Right lobe of liver (tissue), 6 donors: ENCODE measurements around the gene ERG28. TPM values are rescaled to one million over a fixed set of nuclear protein-coding genes. Genes with fewer than 3 reads are reported as not detected.

Experiments
- ATAC-seq, 4 donors: fragments of 200-7000 bp; cut with Tn5 transposase; one replicate each; pipeline ENCODE4 v1.9.1; 2020; ENCODE audit warnings: mild to moderate bottlenecking in 4 of 4, moderate library complexity in 4 of 4
- DNase-seq, 3 donors: peaks; one replicate each; pipeline ENCODE4 v3.0.0-alpha.2; 2020
- H3K27ac ChIP-seq, 3 donors: fragments of 200-600 bp; one replicate each; pipeline ENCODE4 v1.8.0; 2022
- H3K27me3 ChIP-seq, 2 donors: fragments of 200-600 bp; one replicate each; pipeline ENCODE4 v1.8.0; 2022
- H3K36me3 ChIP-seq, 4 donors: fragments of 200-600 bp; sonication (generic) in 1 of 4; one replicate each; pipeline versions ENCODE4 v1.5.1 to v1.8.0; 2017 to 2022; ENCODE audit warnings: control low read depth in 1 of 4
- H3K4me1 ChIP-seq, 4 donors: fragments of 200-600 bp; sonication (generic) in 1 of 4; one replicate each; pipeline versions ENCODE4 v1.5.1 to v1.8.0; 2017 to 2022; ENCODE audit warnings: control low read depth in 1 of 4
- H3K4me3 ChIP-seq, 3 donors: fragments of 200-600 bp; one replicate each; pipeline ENCODE4 v1.8.0; 2022
- H3K9me3 ChIP-seq, 4 donors: fragments of 200-600 bp; sonication (generic) in 1 of 4; one replicate each; pipeline versions ENCODE4 v1.5.1 to v1.8.0; 2017 to 2022; ENCODE audit warnings: control low read depth in 1 of 4
- CTCF ChIP-seq, 4 donors: fragments of 200-600 bp in 3 of 4; fragments of 450-650 bp in 1 of 4; IDR thresholded peaks; one replicate each; pipeline versions ENCODE4 v1.5.1 to v1.8.0; 2016 to 2022; ENCODE audit warnings: antibody characterized with exemption in 4 of 4, mild to moderate bottlenecking in 2 of 4
- POLR2A ChIP-seq: fragments of 450-650 bp; IDR thresholded peaks from one replicate; pipeline ENCODE4 v1.6.1; 2017; ENCODE audit warnings: antibody characterized with exemption, mild to moderate bottlenecking
- WGBS: methylation state at CpG from one replicate; pipeline ENCODE4 v1.1.6; 2018; ENCODE audit warnings: low coverage, low lambda C conversion rate; ENCODE audit not compliant: insufficient coverage; ENCODE audit errors: missing lambda C conversion rate; 5-methylcytosine and 5-hydroxymethylcytosine counted together
- intact Hi-C, 2 donors: fragments of 100-400 bp; cut with DNase I; formaldehyde crosslinking; loops; one replicate each; pipeline versions ENCODE4 v1.11.2 to v1.14.1; 2022
- total RNA-seq, 6 experiments: library from RNA; depleted of rRNA in 2 of 6; stranded (reverse); fragments of >200 nt in 2 of 6; fragmentation: NEBNext Ultra II Directional in 3 of 6; extraction: Animal tissue kit (Norgen Biotek cat#: 25700) in 3 of 6; gene quantifications; one replicate each; pipeline versions ENCODE4 v1.1.0 to v1.2.4, GENCODE V29; 2016 to 2023
- donor health status: DM: no; HTN: yes; CAD: no.
- donor health status: DM: no; HTN: no; CAD: no.
- donor health status: DM: no; HTN: no; CAD: no.
- donor health status: DM: no; HTN: yes; CAD: no.
- donor health status: DM: no; HTN: yes; CAD: no.

Gene ERG28
- total RNA-seq, 6 experiments from 2014 or later: 7.9 to 31.5 (median 20.1) TPM

DNA sequence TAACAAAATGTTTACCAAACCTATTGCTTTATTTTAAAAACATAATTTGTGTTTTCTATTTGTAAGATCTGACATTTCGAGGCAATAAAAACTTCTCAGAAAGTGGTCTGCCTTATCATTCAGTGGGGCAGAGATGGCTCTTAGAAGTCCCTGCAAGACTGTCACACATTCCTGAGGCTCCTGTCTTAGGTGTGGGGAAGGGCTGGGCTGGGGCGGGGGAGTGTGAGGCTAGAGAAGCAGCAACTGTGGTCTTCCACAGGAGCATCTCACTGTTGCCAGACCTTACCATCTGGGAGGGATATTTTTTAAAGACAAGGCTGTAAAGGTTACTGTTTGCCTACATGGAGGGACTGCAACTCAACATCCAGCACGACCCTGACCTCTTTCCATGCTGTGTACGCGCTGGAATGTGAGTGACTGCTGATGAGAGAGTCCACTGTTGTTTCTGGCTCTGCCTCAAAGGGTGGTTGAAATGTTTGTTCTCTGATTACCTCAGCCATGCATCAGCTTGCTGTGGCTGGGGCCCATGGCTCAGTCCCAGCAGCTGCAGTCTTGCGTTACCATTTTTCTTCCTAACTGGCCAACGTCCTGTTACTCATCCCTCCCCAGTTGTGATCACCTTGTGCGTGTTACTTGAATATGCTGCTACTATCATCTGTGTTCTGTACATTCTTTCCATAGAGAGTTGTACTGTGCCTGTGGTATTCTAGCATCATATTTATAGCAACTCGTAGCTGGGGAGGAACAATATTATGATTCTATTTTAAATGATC, 12.4 kb downstream of the ERG28 start:
- 29% methylated on average over 9 of the region's 9 CpGs for WGBS
- TF ChIP-seq CTCF (IDR thresholded peaks at IDR 0.05) (no peak), POLR2A (peak; percentile 23)
- Histone ChIP-seq H3K36me3 (peaks cover 0 to 15% (median 6%) of the 10 kb centered on the region in 4 donors), H3K9me3 (no peaks in the 10 kb centered on the region), H3K4me1 (peaks cover 0 to 70% (median 32%) of the 10 kb centered on the region in 4 donors), H3K27ac (peak overlapping the region; percentile 41 to 80 (median 78)), H3K4me3 (no peak overlapping the region), H3K27me3 (no peaks in the 10 kb centered on the region)
- ATAC-seq: peak; percentile 75 to 87 (median 84)
- intact Hi-C loops: loop anchor here in 1 of 2 donors (5.0 kb wide), 1 partner anchor 66 kb away; no protein-coding TSS in a partner anchor
- DNase-seq: peak; percentile 75 to 93 (median 87)

GRCh38 chr14:75647640-75648039, 13.0 kb downstream of the ERG28 start:
- Histone ChIP-seq H3K4me1 (peaks cover 0 to 70% (median 32%) of the 10 kb centered on the region in 4 donors), H3K36me3 (peaks cover 0 to 14% (median 6%) of the 10 kb centered on the region in 4 donors), H3K27me3 (no peaks in the 10 kb centered on the region), H3K9me3 (no peaks in the 10 kb centered on the region), H3K4me3 (no peak overlapping the region), H3K27ac (peak overlapping the region; percentile 41 to 80 (median 78))
- WGBS: 9% methylated on average over 3 of the region's 3 CpGs
- ATAC-seq (peak; percentile 58 to 78 (median 74)), DNase-seq (peak; percentile 54 to 89 (median 86))
- intact Hi-C loops: loop anchor here in 1 of 2 donors (5.0 kb wide), 1 partner anchor 65 kb away; no protein-coding TSS in a partner anchor
- TF ChIP-seq CTCF (IDR thresholded peaks at IDR 0.05): no peak
- TF ChIP-seq POLR2A: peak; percentile 25

- ATAC-seq: peak; percentile 45 to 59 (median 52)
- intact Hi-C loops: loop anchor here in 1 of 2 donors (5.0 kb wide), 1 partner anchor 64 kb away; no protein-coding TSS in a partner anchor
These were observed 13.9 kb downstream of the ERG28 start for GRCh38 chr14:75646762-75647161.

DNA sequence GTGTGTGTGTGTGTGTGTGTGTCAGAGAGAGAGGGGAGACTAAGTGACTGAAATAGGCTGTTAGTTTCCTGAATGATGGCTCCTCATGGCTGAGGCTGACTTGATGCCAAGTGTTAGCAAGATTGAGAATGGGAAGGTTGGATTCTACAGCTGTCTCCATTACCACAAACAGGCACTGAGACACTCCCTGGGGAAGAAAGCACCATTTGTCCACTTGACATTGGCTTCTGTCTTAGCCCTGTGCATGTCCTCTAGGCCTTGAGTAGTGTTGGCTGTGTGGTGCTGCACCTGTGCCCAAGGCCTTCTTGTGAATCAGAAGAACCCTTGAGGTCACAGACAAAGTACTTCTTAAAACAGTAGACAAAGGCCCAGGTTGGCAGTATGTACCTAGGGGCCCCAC, 15.6 kb downstream of the ERG28 start:
- Histone ChIP-seq H3K27ac (no peak overlapping the region), H3K4me3 (no peak overlapping the region), H3K27me3 (no peaks in the 10 kb centered on the region), H3K9me3 (no peaks in the 10 kb centered on the region), H3K36me3 (peaks cover 0 to 7% (median 4%) of the 10 kb centered on the region in 4 donors), H3K4me1 (peaks cover 0 to 50% (median 24%) of the 10 kb centered on the region in 4 donors)
- intact Hi-C loops: loop anchor here in 1 of 2 donors (5.0 kb wide), 1 partner anchor 63 kb away; no protein-coding TSS in a partner anchor
- ATAC-seq: no peak
- DNase-seq: peak in 1 of 3 donors; percentile 11
- TF ChIP-seq CTCF (IDR thresholded peaks at IDR 0.05): no peak
- TF ChIP-seq POLR2A: no peak

More at GRCh38 chr14:75646762-75647161, 13.9 kb downstream of the ERG28 start:
- H3K4me1 ChIP-seq: peaks cover 0 to 65% (median 32%) of the 10 kb centered on the region in 4 donors
- peak overlapping the region; percentile 41 to 80 (median 78) for H3K27ac ChIP-seq
- H3K9me3 ChIP-seq: no peaks in the 10 kb centered on the region
- H3K36me3 ChIP-seq: peaks cover 0 to 8% (median 6%) of the 10 kb centered on the region in 4 donors
- peak; percentile 39 to 77 (median 72) for DNase-seq
- 24% methylated on average over 5 of the region's 6 CpGs for WGBS
- TF ChIP-seq POLR2A (no peak), CTCF (IDR thresholded peaks at IDR 0.05) (no peak)
- no peak overlapping the region for H3K4me3 ChIP-seq
- H3K27me3 ChIP-seq: no peaks in the 10 kb centered on the region
